T-helper 17 cell (primary cell): Measurements from ENCODE around the gene LINC00237. TPM values are rescaled to one million over a fixed set of nuclear protein-coding genes. Genes with fewer than 3 reads are reported as not detected.
A peak's percentile ranks its signal among the peaks of the same experiment; 100 is the strongest.

Experiments
- ATAC-seq: fragments of 150-1000 bp; cut with Tn5 transposase; 2 replicates; pipeline ENCODE4 v1.10.0; 2021; ENCODE audit warnings: mild to moderate bottlenecking, moderate library complexity
- DNase-seq, 3 donors: peaks; one replicate each; pipeline versions ENCODE4 v3.0.0 to v3.0.0-alpha.2; 2020 to 2021
- H3K9me3 ChIP-seq: one replicate; pipeline ENCODE4 v1.7.0; 2013; ENCODE audit warnings: low read length, mild to moderate bottlenecking; ENCODE audit not compliant: control insufficient read depth, poor library complexity, severe bottlenecking
- H3K27ac Mint-ChIP-seq: one replicate; pipeline ENCODE4 v1.8.0; 2022; ENCODE audit warnings: mild to moderate bottlenecking, moderate library complexity, mixed read lengths
- H3K27me3 Mint-ChIP-seq: one replicate; pipeline ENCODE4 v1.8.0; 2022; ENCODE audit warnings: mixed read lengths
- H3K36me3 Mint-ChIP-seq: one replicate; pipeline ENCODE4 v1.8.0; 2022; ENCODE audit warnings: low read depth, mixed read lengths
- H3K4me1 Mint-ChIP-seq: one replicate; pipeline ENCODE4 v1.8.0; 2022; ENCODE audit warnings: mild to moderate bottlenecking, mixed read lengths
- H3K4me3 Mint-ChIP-seq: one replicate; pipeline ENCODE4 v1.8.0; 2022; ENCODE audit warnings: mild to moderate bottlenecking, moderate library complexity, mixed read lengths
- total RNA-seq, 4 donors: library from RNA in 2 of 4; stranded (reverse) in 2 of 4; gene quantifications; one replicate each; pipeline ENCODE4 v1.2.3 and lab custom pipeline; 2022 to 2026

Gene LINC00237
- total RNA-seq (not detected), total RNA-seq (lab: John Stamatoyannopoulos, UW) (0 to 0.08 reads per million in 2 donors)

GRCh38 chr20:21106171-21107017, at the start of gene LINC00237:
Gene LINC00237, minus strand, starts transcription at chr20:21106358.
- H3K9me3 ChIP-seq: peaks cover 3% of the 10 kb centered on the region
- DNase-seq (no peak), ATAC-seq (no peak)
- H3K4me1 Mint-ChIP-seq: peaks cover 14% of the 10 kb centered on the region
- H3K4me3 Mint-ChIP-seq: peak within 1 kb of the TSS; percentile 43
- H3K36me3 Mint-ChIP-seq: no peaks in the 10 kb centered on the region
- H3K27me3 Mint-ChIP-seq: peaks cover 71% of the 10 kb centered on the region
- H3K27ac Mint-ChIP-seq: no peak within 1 kb of the TSS

GRCh38 chr20:21155268-21155667, 49.1 kb upstream of the LINC00237 start:
- Mint-ChIP-seq H3K27me3 (no peaks in the 10 kb centered on the region), H3K4me3 (no peak overlapping the region), H3K27ac (no peak overlapping the region), H3K36me3 (peaks cover 5% of the 10 kb centered on the region), H3K4me1 (peaks cover 3% of the 10 kb centered on the region)
- no peak for ATAC-seq
- no peaks in the 10 kb centered on the region for H3K9me3 ChIP-seq
- DNase-seq: no peak

GRCh38 chr20:21154692-21155091, 48.5 kb upstream of the LINC00237 start:
- Mint-ChIP-seq H3K27ac (no peak overlapping the region), H3K36me3 (peaks cover 4% of the 10 kb centered on the region), H3K4me1 (peaks cover 2% of the 10 kb centered on the region), H3K4me3 (no peak overlapping the region), H3K27me3 (no peaks in the 10 kb centered on the region)
- DNase-seq: no peak
- no peak for ATAC-seq
- no peaks in the 10 kb centered on the region for H3K9me3 ChIP-seq

- DNase-seq (no peak), ATAC-seq (no peak)
- no peaks in the 10 kb centered on the region for H3K27me3 Mint-ChIP-seq
- peaks cover 14% of the 10 kb centered on the region for H3K36me3 Mint-ChIP-seq
- H3K27ac Mint-ChIP-seq: no peak overlapping the region
- peaks cover 3% of the 10 kb centered on the region for H3K4me1 Mint-ChIP-seq
- H3K4me3 Mint-ChIP-seq: no peak overlapping the region
- H3K9me3 ChIP-seq: no peaks in the 10 kb centered on the region
Observed at GRCh38 chr20:21151791-21152190, 45.6 kb upstream of the LINC00237 start.

- peaks cover 3% of the 10 kb centered on the region for H3K4me1 Mint-ChIP-seq
- ATAC-seq (no peak), DNase-seq (no peak)
- no peaks in the 10 kb centered on the region for H3K9me3 ChIP-seq
- no peak overlapping the region for H3K27ac Mint-ChIP-seq
- H3K4me3 Mint-ChIP-seq: no peak overlapping the region
- H3K27me3 Mint-ChIP-seq: no peaks in the 10 kb centered on the region
- peaks cover 13% of the 10 kb centered on the region for H3K36me3 Mint-ChIP-seq
Observed at GRCh38 chr20:21149344-21149743, 43.2 kb upstream of the LINC00237 start.

GRCh38 chr20:21147593-21147992, 41.4 kb upstream of the LINC00237 start:
- H3K4me1 Mint-ChIP-seq: peaks cover 3% of the 10 kb centered on the region
- H3K27ac Mint-ChIP-seq: no peak overlapping the region
- H3K4me3 Mint-ChIP-seq: no peak overlapping the region
- H3K27me3 Mint-ChIP-seq: no peaks in the 10 kb centered on the region
- ATAC-seq: no peak
- peaks cover 17% of the 10 kb centered on the region for H3K36me3 Mint-ChIP-seq
- DNase-seq: no peak
- H3K9me3 ChIP-seq: no peaks in the 10 kb centered on the region

- Mint-ChIP-seq H3K36me3 (peaks cover 23% of the 10 kb centered on the region), H3K4me1 (peaks cover 10% of the 10 kb centered on the region), H3K4me3 (no peak overlapping the region), H3K27ac (no peak overlapping the region), H3K27me3 (no peaks in the 10 kb centered on the region)
- DNase-seq: no peak
- no peak for ATAC-seq
- H3K9me3 ChIP-seq: no peaks in the 10 kb centered on the region
Observed at GRCh38 chr20:21146215-21146614, 40.1 kb upstream of the LINC00237 start.

- peaks cover 10% of the 10 kb centered on the region for H3K4me1 Mint-ChIP-seq
- H3K4me3 Mint-ChIP-seq: no peak overlapping the region
- H3K36me3 Mint-ChIP-seq: peaks cover 23% of the 10 kb centered on the region
- ATAC-seq: no peak
- DNase-seq: no peak
- no peaks in the 10 kb centered on the region for H3K27me3 Mint-ChIP-seq
- H3K9me3 ChIP-seq: no peaks in the 10 kb centered on the region
- no peak overlapping the region for H3K27ac Mint-ChIP-seq
Observed at GRCh38 chr20:21145424-21145823, 39.3 kb upstream of the LINC00237 start.

- ATAC-seq: no peak
- Mint-ChIP-seq H3K4me1 (peaks cover 10% of the 10 kb centered on the region), H3K4me3 (no peak overlapping the region), H3K36me3 (peaks cover 18% of the 10 kb centered on the region), H3K27ac (no peak overlapping the region), H3K27me3 (no peaks in the 10 kb centered on the region)
- DNase-seq: no peak
- H3K9me3 ChIP-seq: no peaks in the 10 kb centered on the region
Observed at GRCh38 chr20:21143194-21143890, 37.2 kb upstream of the LINC00237 start.

- no peak overlapping the region for H3K27ac Mint-ChIP-seq
- peaks cover 16% of the 10 kb centered on the region for H3K36me3 Mint-ChIP-seq
- no peak for DNase-seq
- H3K9me3 ChIP-seq: no peaks in the 10 kb centered on the region
- no peaks in the 10 kb centered on the region for H3K27me3 Mint-ChIP-seq
- ATAC-seq: no peak
- no peak overlapping the region for H3K4me3 Mint-ChIP-seq
- peaks cover 7% of the 10 kb centered on the region for H3K4me1 Mint-ChIP-seq
Observed at GRCh38 chr20:21141825-21142224, 35.7 kb upstream of the LINC00237 start.

- DNase-seq: no peak
- Mint-ChIP-seq H3K4me3 (no peak overlapping the region), H3K4me1 (peaks cover 7% of the 10 kb centered on the region), H3K27me3 (no peaks in the 10 kb centered on the region), H3K36me3 (peaks cover 16% of the 10 kb centered on the region), H3K27ac (no peak overlapping the region)
- H3K9me3 ChIP-seq: no peaks in the 10 kb centered on the region
- no peak for ATAC-seq
Observed at GRCh38 chr20:21139881-21140566, 33.9 kb upstream of the LINC00237 start.

GRCh38 chr20:21137078-21137477, 30.9 kb upstream of the LINC00237 start:
- Mint-ChIP-seq H3K36me3 (peaks cover 10% of the 10 kb centered on the region), H3K4me1 (peaks cover 9% of the 10 kb centered on the region), H3K27me3 (no peaks in the 10 kb centered on the region), H3K27ac (no peak overlapping the region), H3K4me3 (no peak overlapping the region)
- ATAC-seq: no peak
- H3K9me3 ChIP-seq: no peaks in the 10 kb centered on the region
- no peak for DNase-seq

GRCh38 chr20:21136015-21136732, 30.0 kb upstream of the LINC00237 start:
- ATAC-seq (no peak), DNase-seq (no peak)
- H3K4me3 Mint-ChIP-seq: no peak overlapping the region
- H3K9me3 ChIP-seq: no peaks in the 10 kb centered on the region
- peaks cover 5% of the 10 kb centered on the region for H3K36me3 Mint-ChIP-seq
- H3K27ac Mint-ChIP-seq: no peak overlapping the region
- peaks cover 4% of the 10 kb centered on the region for H3K4me1 Mint-ChIP-seq
- H3K27me3 Mint-ChIP-seq: no peaks in the 10 kb centered on the region
